ENCODE data around the gene GPR32.
"Not testable (repeated sequence)": the region's sequence is repeated elsewhere in the genome, so short reads cannot be mapped to it uniquely, and the experiment has no call there.

The GPR32 gene, protein sequence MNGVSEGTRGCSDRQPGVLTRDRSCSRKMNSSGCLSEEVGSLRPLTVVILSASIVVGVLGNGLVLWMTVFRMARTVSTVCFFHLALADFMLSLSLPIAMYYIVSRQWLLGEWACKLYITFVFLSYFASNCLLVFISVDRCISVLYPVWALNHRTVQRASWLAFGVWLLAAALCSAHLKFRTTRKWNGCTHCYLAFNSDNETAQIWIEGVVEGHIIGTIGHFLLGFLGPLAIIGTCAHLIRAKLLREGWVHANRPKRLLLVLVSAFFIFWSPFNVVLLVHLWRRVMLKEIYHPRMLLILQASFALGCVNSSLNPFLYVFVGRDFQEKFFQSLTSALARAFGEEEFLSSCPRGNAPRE

DNA sequence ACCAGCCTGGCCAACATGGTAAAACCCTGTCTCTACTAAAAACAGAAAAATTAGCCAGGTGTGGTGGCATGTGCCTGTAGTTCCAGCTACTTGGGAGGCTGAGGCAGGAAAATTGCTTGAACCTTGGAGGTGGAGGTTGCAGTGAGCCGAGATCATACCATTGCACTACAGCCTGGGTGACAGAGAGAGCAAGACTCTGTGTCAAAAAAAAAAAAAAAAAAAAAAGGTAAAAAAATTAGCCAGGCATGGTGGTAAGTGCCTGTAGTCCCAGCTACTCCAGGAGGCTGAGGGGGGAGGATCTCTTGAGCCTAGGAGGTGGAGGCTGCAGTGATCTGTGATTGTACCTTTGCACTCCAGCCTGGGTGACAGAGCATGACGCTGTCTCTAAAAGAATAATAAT, at the start of gene GPR32:
Gene GPR32, plus strand, starts transcription at position 301 of the 400 bp plus-strand sequence. CDS start 137 bp downstream, outside the sequence.
- DNase-seq, result not testable (repeated sequence)

DNA sequence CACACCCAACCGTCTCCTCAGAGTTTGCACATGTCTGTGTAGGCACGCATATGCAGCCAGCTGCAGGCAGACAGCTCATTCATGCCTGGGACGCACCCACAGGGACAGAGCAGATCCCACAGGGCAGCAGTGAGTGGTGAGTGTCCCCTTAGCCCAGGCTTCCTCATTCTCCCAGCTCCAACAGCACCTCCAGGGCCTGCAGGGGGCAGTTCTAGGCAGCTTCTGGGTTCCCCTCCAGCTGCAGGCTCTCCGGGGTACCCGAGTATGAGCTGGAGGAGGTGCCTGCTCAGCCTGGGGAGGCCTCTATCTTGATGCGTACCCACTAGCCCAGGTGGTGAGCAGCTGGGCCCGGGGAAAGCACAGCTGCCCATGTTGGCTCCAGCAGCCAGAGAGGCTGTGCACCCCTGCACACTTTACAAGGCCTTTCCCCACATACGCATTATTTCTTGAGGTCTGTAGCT, 49.3 kb upstream of the GPR32 start:
- peak; percentile 65 for DNase-seq

DNA sequence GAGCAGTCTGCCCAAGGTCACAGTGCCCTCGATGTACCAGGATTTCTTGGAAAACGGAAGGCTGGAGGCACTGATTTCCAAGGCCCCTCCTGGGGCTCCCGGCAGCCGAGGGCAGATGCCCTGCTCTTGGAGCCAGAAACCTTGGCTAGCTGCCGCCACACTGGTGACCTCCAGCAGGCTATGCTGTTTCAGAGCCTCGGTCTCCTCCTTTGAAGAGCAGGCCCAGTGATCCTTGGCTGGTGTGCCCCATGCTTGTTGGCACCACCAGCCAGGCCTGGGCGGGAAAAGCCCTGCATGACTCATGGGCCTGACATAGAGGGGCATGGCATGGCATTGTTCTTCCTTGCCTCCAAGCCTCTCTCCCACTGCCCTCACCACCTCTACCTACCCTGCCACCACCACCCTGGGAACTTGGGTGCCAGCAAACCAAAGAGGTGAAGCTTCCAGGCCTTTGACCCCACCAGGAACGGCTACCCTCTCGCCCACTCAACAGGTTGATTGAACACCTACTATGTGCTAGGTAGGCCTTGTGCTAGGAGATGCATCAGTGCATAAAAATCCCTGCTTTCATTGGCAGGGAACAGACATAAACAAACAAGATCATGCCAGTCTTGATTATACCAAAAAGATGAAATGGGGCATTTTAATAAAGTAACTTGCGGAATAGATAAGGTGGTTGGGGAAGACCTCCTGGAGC, 48.7 kb upstream of the GPR32 start:
- peak; percentile 48 for DNase-seq

DNA sequence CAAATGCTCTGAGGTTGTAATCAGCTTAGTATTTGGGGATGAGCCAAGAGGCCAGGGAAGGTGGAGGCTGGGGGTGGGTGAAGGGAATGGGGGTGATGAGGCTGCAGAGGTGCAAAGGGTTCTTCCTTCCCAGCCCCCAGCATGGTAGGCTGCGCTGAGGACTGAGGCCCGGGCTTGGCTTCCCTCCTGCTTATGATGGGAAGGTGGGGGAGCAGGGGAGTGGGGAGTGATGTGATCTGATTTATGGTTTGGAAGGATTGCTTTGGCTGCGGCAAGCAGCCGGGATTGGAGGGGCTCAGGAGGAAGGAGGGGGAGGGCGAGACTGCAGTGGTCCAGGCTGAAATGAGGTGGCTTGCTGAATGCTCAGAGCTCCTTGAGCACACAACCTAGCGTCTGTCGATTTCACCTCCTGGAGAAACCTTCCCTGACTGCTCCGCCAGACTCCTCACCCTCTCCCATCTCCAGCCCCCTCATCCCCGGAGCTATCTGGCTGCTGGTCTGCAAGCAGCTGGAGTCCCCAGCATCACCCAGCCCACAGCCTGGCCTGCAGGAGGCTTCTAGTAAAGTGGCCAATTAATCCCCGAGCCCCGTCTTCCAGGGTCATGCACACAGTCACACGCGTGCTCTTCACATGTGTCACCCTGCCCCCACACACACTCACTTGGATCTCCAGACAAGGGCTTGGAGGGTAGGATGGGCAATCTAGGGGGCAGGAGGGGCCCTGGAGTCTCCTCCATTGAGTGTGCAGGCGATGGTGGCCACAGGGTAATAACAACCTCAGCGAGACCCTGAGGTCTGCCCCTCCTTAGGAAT, 47.9 kb upstream of the GPR32 start:
- peak; percentile 53 for DNase-seq

DNA sequence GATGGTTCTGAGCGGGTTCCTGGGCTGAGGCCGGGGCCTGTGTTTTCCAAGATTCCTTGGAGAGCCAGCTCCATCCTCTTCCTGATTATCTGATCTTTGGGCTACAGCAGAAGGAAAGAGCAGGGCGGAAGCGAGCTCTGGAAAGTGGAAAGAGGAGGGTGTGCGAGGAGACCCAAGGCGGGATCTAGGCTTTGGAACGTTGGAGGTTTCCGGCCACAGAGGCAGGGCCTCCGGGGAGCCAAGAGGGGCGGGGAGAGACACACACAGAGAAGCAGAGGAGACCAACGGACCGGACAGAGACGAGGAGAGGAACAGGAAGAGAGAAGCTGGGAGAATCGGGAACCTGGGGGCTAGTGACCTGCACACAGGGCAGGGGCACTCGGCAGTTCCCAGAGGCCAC, 47.2 kb upstream of the GPR32 start, which contains the start of gene CLEC11A:
Gene CLEC11A, plus strand, starts transcription at position 296 of the 400 bp plus-strand sequence. CDS start 162 bp downstream, outside the sequence.
- DNase-seq, result peak; percentile 80

DNA sequence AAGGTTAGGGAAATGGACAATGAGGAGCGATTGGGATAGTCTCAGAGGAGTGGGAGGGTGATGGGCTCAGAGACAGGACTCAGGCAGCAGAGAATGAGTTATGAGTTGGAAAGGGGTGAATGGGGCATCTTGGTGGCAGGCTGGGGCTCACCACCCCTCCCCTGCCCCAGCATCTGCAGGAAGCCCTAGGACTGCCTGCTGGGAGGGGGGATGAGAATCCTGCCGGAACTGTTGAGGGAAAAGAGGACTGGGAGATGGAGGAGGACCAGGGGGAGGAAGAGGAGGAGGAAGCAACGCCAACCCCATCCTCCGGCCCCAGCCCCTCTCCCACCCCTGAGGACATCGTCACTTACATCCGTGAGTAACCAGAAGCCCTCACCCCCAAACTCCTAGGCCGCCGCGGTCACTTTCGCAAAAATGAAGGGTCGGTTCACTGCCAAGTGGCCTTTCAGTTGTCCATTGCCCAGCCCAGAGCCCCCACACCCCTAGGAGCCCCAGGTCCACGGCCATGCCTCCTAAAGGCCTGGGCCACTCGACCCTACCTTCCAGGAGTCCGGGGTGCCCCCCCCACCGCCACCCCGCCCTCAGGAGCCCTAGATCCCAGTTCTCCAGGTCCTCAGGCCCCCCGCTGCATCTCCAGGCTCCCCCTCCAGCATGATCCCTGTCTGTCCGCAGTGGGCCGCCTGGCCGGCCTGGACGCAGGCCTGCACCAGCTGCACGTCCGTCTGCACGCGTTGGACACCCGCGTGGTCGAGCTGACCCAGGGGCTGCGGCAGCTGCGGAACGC, 46.3 kb upstream of the GPR32 start:
- no peak for DNase-seq

DNA sequence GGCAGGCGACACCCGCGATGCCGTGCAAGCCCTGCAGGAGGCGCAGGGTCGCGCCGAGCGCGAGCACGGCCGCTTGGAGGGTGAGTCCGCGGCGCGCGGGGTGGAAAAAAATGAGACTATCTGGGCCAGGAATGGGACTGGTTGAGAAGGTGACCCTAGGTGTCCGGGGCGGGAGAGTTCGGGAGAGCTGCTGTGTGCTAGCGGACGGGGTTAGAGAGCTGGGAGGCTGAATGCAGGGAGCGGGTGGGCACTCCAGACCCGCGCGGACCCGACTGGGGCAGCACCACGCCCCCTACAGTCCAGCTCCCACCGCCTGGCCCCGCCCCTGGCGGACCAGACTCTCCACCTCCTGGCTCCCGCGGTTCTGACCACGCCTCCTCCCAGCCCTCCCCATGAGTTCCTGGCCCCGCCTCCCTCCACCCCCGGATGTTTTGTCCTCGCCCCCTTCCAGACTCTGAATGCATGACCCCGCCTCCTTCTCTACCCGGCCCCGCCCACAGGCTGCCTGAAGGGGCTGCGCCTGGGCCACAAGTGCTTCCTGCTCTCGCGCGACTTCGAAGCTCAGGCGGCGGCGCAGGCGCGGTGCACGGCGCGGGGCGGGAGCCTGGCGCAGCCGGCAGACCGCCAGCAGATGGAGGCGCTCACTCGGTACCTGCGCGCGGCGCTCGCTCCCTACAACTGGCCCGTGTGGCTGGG, 45.6 kb upstream of the GPR32 start:
- peak; percentile 100 for DNase-seq

DNA sequence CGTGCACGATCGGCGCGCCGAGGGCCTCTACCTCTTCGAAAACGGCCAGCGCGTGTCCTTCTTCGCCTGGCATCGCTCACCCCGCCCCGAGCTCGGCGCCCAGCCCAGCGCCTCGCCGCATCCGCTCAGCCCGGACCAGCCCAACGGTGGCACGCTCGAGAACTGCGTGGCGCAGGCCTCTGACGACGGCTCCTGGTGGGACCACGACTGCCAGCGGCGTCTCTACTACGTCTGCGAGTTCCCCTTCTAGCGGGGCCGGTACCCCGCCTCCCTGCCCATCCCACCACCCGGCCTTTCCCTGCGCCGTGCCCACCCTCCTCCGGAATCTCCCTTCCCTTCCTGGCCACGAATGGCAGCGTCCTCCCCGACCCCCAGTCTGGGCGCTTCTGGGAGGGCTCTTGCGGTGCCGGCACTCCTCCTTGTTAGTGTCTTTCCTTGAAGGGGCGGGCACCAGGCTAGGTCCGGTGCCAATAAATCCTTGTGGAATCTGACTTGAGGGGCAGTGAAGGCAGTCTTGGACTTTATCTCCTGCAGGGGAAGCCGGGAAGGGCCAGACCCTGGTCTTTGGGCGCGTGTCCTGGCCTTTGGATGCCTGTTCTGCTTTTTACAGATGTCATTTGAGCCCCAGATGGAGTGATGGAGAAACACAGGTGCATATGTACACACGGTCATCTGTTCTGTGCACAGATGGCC, 44.9 kb upstream of the GPR32 start:
- DNase-seq, result no peak

DNA sequence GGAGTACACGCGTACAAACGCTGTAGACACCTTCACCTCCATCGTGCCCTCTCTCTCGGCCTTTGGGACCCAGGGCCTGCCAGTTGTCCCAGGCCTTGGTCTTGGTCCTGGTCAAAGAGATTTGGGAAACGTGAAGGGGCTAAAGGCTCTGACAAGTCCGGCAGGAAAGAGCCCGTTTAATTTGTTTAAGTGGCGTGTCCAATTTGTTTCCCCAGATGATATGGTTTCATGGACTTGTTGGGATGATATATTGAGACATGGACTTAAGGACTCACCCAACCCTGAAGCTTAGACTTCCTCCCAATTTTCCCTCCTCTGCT, 44.4 kb upstream of the GPR32 start:
- no peak for DNase-seq

DNA sequence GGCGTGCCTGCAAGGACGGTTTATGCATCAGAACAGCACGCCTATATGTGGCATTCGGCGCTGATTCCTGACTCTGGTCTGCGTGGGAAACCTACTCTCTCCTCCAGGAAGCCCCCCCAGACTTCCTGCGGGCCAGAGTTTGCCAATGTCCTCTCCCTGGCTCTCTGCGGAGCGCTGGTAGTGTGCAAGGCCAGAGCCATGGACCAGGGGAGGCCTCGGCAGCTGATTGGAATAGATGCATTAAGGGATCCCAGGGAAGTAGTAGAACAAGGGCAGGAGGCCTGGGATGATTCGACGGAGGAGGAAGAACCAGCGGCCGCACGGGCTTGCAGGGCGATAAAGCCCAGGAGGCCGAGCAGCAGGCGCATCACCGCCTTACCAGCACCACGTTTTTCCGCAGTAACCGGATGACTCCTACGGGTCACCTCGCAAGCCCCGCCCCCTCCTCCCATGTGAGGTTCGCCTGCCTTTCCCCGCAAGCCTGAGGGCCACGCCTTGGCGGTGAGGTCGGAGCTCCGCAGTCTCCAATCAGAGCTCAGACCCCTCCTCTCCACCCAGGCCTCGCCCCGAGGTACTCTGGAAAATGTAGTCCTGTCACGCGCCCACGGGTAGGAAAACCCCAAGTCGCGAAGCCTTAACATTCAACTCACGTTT, 42.1 kb upstream of the GPR32 start:
- DNase-seq, result peak; percentile 98

DNA sequence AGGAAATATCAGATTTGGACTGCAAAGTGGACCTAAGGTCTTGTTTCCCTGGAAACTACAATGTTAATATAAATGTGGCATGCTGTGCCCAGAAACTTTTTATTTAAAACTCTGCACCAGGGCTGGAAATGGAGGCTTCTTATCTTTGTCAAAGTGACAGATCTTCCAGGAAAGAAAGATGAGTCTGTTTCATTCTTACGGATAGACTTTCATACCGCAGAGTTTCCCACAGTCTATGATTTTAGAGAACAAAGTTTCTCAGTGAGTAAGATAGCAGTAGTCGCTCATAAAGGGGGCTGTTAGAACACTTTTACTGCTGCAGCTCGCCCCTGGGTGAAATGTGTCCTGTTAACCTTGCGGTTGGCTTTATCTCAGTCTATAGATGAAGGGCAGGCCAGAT, 40.4 kb upstream of the GPR32 start:
- no peak for DNase-seq

DNA sequence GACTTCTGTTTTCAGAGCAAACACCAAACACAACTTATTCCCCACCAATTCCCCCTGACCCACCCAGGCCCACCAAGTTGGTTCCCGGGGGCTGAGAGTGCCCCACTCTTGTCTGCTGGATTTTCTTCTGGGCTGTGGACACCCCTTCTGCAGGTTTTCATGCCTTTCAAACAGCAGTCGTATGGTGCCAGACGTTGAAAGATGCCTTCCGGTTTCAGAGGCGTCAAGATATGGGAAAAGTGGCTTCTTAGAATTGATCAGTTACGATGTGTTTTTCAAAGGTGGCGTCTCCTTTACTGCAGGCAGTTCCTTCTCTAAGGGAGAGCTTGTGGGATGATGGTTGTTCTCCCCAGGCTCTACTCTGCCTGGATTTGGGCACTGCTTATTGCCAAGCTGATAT, 34.4 kb upstream of the GPR32 start:
- no peak for DNase-seq

DNA sequence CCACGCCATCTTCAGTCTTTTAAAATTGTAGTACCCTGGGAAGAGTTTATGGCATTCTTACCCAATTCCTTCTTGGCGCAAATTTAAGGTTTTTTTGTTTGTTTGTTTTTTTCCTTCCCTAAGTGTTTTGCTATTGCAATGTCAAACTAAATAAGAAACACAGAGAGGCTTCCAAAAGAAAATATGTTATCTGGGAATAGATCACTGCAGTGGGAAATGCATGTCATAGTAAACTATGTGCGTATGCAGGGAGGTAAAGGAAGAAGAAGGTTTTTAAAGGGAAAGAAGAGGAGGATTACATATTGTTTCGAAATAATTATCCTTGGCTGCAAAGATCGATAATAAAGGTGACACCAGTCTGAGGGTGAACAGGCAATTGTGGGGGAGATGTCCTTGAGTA, 33.9 kb upstream of the GPR32 start:
- no peak for DNase-seq

DNA sequence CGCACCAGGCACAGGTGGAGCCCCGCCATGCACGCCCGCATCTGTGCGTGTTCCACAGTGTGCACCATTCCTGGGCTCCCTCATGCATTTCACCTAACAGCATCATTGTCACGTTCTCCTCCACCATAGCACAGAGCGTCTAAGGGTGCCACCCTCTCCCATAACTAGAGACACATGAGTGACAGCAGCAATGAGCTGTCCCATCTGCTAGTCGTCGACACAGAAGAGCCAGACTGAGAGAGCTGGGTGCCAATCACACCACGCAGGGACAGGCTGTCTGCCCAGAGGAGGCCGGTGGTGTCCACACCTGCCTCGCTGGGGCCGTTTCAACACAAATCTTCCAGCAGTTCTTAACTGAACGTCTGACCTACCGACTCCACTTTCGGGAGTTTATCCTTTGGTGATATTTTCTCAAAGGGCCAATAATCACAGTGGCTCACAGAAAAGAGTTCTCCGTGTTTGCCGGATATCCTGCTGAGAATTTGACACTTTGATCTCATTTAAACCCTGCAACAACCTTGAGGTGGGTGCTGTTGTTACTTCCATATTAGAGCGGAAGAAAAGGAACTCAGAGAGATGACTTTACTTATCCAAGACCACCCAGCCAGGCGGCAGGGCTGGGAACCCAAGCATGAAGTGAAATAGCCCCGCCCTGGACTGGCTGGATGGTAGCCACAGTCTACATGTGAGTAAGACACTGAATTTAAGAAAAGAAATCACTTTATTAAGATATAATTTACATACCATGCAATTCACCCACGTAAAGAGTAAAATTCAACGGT, 30.9 kb upstream of the GPR32 start:
- no peak for DNase-seq

DNA sequence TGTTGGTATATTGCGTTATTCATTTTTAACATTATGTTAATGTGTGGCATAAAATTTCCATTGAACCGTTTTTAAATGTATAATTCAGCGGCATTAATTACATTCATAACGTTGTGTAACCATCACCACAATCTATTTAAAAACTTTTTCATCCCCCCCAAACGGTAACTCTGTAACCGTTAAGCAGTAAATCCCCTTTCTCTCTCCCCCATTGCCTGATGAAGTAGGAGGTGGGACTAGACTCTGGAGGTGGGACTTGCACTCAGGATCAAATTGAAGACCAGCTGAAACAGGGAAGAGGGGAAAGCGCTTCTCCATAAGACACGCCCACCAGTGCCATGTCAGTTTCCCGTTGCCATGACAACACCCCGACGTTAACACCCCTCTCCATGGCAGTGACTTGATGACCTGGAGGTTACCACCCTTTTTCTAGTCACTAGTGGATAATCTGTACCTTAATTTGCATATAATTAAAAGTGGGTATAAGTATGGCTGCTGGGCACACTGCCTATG, 30.3 kb upstream of the GPR32 start:
- no peak for DNase-seq

DNA sequence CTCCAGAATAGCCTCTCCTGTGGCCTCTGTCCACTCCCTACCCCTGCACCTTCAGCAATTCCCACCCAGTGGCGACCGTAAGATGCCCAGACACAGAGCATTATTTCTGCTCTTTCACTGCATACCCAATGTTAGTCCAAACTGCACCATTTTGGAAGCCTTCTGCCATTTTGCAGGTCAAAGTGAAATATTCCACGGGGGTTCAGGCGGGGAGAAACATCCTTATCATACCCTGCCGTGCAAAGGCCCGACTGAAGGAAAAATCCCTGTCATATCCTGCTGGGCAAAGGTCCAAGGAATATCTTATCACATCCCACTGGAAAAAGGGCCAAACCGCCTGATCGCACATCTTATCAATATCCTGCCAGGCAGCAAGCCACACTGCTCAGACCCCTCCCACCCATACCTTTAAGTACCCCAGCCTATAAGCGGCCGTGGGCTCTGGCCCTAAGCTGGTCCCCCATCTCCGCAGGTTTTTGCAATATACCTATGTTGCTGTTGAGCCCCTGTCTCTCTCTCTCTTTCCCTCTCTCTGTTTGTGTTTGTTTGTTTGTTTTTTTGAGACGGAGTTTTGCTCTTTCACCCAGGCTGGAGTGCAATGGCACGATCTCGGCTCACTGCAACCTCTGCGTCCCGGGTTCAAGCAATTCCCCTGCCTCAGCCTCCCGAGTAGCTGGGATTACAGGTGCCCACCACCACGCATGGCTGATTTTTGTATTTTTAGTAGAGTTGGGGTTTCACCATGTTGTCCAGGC, 28.9 kb upstream of the GPR32 start:
- DNase-seq, result no peak

DNA sequence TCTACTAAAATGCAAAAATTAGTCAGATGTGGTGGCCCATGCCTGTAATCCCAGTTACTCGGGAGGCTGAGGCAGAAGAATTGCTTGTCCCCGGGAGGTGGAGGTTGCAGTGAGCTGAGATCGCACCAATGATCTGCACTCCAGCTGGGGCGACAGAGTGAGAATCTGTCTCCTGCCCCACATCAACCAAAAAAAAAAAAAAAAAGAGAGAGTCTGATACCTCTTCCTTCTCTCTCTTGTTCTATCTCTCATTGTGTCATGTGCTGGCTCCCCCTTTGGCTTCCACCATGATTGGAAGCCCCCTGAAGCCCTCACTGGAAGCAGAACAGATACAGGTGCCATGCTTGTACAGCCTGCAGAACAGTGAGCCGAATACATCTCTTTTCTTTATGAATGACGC, 26.7 kb upstream of the GPR32 start:
- no peak for DNase-seq

DNA sequence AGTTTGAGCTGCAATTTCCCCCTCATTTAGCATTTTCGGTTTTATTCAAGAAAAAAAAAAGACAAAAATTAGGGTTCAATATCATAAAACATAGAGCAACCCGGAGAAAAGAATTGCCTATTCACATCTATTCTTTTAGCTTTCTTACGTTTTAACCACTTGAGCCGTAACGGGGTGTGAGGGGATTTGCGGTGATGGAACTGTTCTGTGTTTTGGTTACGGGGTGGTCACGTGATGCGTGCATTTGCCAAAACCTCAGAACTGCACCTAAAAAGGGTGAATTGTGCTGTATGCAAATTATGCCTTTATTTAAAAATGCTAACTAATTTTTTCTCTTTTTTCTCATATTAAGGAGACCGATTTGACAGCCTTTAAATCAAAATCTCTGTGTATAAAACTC, 25.0 kb upstream of the GPR32 start:
- no peak for DNase-seq

DNA sequence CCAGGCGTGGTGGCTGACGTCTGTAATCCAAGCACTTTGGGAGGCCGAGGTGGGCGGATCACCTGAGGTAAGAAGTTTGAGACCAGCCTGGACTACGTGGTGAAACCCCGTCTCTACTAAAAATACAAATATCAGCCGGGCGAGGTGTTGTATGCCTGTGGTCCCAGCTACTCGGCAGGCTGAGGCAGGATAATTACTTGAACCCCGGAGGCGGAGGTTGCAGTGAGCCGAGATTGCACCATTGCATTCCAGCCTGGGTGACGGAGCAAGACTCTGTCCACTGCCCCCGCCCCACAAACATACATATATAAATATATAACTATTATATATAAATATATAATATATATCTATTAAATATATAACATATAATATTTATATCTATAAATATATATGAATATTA, 23.1 kb upstream of the GPR32 start:
- DNase-seq, result not testable (repeated sequence)

Measured in islet precursor cell (in vitro differentiated cells).